Heart right ventricle (tissue), 16 donors: ENCODE results near the gene CANT1. TPM values are rescaled to one million over a fixed set of nuclear protein-coding genes. Genes with fewer than 3 reads are reported as not detected.
A peak's percentile ranks its signal among the peaks of the same experiment; 100 is the strongest.

ENCODE experiments used
- ATAC-seq, 8 donors: fragments of 200-7000 bp; cut with Tn5 transposase; one replicate each; pipeline ENCODE4 v1.9.1; 2020; ENCODE audit warnings: mild to moderate bottlenecking in 8 of 8, moderate library complexity in 8 of 8, moderate number of reproducible peaks in 1 of 8
- DNase-seq, 2 donors: peaks; one replicate each; pipeline ENCODE4 v3.0.0-alpha.2; 2020
- H3K27ac ChIP-seq, 10 donors: fragments of 200-600 bp; sonication (generic) in 2 of 10; one replicate each; pipeline versions ENCODE4 v1.5.0 to v1.8.0; 2020 to 2022; ENCODE audit warnings: mild to moderate bottlenecking in 3 of 10
- H3K27me3 ChIP-seq, 7 donors: fragments of 200-600 bp; one replicate each; pipeline ENCODE4 v1.8.0; 2021 to 2022; ENCODE audit warnings: mild to moderate bottlenecking in 2 of 7
- H3K36me3 ChIP-seq, 9 donors: fragments of 200-600 bp; sonication (generic) in 1 of 9; one replicate each; pipeline versions ENCODE4 v1.5.0 to v1.8.0; 2020 to 2022; ENCODE audit warnings: mild to moderate bottlenecking in 2 of 9
- H3K4me1 ChIP-seq, 9 donors: fragments of 200-600 bp; sonication (generic) in 1 of 9; one replicate each; pipeline versions ENCODE4 v1.5.0 to v1.8.0; 2020 to 2022; ENCODE audit warnings: mild to moderate bottlenecking in 4 of 9
- H3K4me3 ChIP-seq, 10 donors: fragments of 200-600 bp; sonication (generic) in 2 of 10; one replicate each; pipeline versions ENCODE4 v1.5.0 to v1.8.0; 2020 to 2022; ENCODE audit warnings: mild to moderate bottlenecking in 7 of 10, moderate library complexity in 2 of 10
- H3K9me3 ChIP-seq, 11 donors: fragments of 200-600 bp in 10 of 11; sonication (generic) in 2 of 11; one replicate each; pipeline versions ENCODE4 v1.5.0 to v1.8.0; 2013 to 2022; ENCODE audit warnings: mild to moderate bottlenecking in 2 of 11, control low read depth in 1 of 11, moderate library complexity in 1 of 11
- WGBS, 2 donors: extraction: QIAGEN DNeasy Blood & Tissue Kit; methylation state at CpG; one replicate each; pipeline ENCODE4 v1.1.7; 2013; ENCODE audit warnings: inconsistent platforms in 1 of 2; 5-methylcytosine and 5-hydroxymethylcytosine counted together
- intact Hi-C, 10 donors: fragments of 100-400 bp; cut with DNase I; formaldehyde crosslinking; loops; one replicate each; pipeline versions ENCODE4 v1.11.1 to v1.14.2; 2022
- polyA plus RNA-seq, 2 donors: library from polyadenylated mRNA; stranded (reverse); fragments of 200-250 nt; gene quantifications; one replicate each; pipeline ENCODE4 v1.2.3, GENCODE V29; 2013
- total RNA-seq, 10 donors: library from RNA; stranded (reverse); fragmentation: NEBNext Ultra II Directional in 3 of 10; extraction: Animal tissue kit (Norgen Biotek cat#: 25700) in 3 of 10; gene quantifications; one replicate each; pipeline versions ENCODE4 v1.2.1 to v1.2.4, GENCODE V29; 2021 to 2023
- TF ChIP-seq, protein P1 (sequence below), 9 donors: fragments of 200-600 bp; sonication (generic) in 2 of 9; IDR thresholded peaks; one replicate each; pipeline versions ENCODE4 v1.5.0 to v1.8.0; 2021 to 2022; ENCODE audit warnings: antibody characterized with exemption in 9 of 9, mild to moderate bottlenecking in 5 of 9, moderate library complexity in 1 of 9
- donor health status: Arrhythmogenic right ventricular cardiomyopathy.
- donor health status: ischemic (EF 13 %, LVEDD 7.1; RV severe dilation, severe dysfunction).
- donor health status: healthy with polysubstance abuse.
- donor health status: DM: no; HTN: yes; CAD: no.
- donor health status: DM: no; HTN: no; CAD: no.
- donor health status: ischemic (EF 25% LVEDD 6.9; RV normal size, moderate dysfunction).
- donor health status: ischemic (EF 25% LVEDD 5.7; RV mildly dilated, moderate dysfunction).
- donor health status: healthy.
- donor health status: DM: yes; HTN: yes; CAD: no.
- donor health status: Ischemic cardiomyopathy.
- donor health status: ischemic (EF 35%, LVEDD 5.7; RV mildly dilated, moderate dysfunction).
- donor health status: nonischemic (EF 11% LVEDD 7.7; RV severe dilation, severe dysfunction).
- donor health status: DM: yes; HTN: yes; CAD: no.
- donor health status: PGD.
- donor health status: ischemic (EF 29% LVEDD 5.4; RV normal size, mild dysfunction).
- donor health status: nonischemic (EF 23%, LVEDD 6.1; RV moderate dilation, normal function).

CANT1 gene
- total and polyA plus RNA-seq, 12 donors: 4.1 to 33.4 (median 23.8) TPM

DNA sequence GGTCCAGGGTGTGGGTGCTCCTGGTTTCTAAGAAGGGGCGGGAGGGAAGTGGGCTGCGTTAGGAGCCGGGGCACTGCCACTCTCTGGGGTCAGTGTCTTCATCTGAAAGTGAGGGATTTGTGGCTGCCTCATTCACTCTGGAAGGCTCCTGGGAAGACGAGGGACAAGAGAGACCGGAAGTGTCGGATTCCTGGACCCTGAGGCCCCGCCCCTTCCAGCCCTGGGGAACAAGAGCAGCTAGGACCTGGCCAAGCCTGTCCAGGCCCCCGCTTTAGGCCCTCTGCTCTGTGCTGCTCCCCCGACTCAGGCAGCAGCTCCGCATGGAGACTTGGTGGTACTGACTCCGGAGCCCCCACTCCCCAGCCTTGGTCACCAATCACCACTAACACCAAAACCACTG is 36.4 kb downstream of the CANT1 start:
- ATAC-seq (no peak), DNase-seq (peak in 1 of 2 donors; percentile 55)
- 61 to 73% methylated on average over 11 of the region's 11 CpGs for WGBS, 2 donors
- intact Hi-C loops: loop anchor here in 8 of 10 donors (5.0 to 10.0 kb wide), 6 partner anchors 36 to 478 kb away; partner anchors contain the start of gene TIMP2 (in 1 of the 8)
- H3K9me3 ChIP-seq: no peaks in the 10 kb centered on the region
- peaks cover 0 to 59% (median 7%) of the 10 kb centered on the region in 9 donors for H3K36me3 ChIP-seq
- H3K4me3 ChIP-seq: no peak overlapping the region
- H3K27ac ChIP-seq: peak overlapping the region in 2 of 10 donors; percentile 21 to 46
- H3K4me1 ChIP-seq: peaks cover 13 to 73% (median 52%) of the 10 kb centered on the region in 9 donors
- TF ChIP-seq, protein P1, sequence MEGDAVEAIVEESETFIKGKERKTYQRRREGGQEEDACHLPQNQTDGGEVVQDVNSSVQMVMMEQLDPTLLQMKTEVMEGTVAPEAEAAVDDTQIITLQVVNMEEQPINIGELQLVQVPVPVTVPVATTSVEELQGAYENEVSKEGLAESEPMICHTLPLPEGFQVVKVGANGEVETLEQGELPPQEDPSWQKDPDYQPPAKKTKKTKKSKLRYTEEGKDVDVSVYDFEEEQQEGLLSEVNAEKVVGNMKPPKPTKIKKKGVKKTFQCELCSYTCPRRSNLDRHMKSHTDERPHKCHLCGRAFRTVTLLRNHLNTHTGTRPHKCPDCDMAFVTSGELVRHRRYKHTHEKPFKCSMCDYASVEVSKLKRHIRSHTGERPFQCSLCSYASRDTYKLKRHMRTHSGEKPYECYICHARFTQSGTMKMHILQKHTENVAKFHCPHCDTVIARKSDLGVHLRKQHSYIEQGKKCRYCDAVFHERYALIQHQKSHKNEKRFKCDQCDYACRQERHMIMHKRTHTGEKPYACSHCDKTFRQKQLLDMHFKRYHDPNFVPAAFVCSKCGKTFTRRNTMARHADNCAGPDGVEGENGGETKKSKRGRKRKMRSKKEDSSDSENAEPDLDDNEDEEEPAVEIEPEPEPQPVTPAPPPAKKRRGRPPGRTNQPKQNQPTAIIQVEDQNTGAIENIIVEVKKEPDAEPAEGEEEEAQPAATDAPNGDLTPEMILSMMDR (IDR thresholded peaks at IDR 0.05): no peak
- no peaks in the 10 kb centered on the region for H3K27me3 ChIP-seq

DNA sequence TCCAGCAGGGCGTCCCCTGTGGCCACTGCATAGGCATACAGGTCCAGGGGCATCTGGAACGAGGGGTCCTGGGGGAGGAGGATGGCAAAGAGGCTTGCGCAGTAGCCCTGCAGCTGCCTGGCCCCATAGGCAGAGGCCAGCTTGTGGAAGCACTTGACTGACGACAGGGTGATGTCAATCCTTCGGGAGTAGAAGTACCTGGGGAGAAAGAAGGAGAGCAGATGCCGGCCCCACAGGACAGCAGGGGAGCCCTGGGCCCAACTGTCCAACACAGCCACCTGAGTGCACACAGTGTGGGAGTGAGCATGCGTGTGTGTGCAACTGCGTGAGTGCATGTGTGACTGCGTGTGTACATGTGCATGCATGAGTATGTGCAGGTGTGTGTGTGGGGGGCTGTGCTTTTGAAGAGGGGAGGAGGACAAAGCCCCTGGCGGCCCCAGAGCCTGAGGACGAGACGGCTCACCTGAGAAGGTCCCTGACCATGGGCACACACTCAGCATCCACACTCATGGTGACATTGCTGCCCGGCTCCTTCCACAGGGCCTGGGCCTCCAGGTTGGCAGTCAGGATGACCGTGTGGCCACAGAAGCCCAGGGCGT is 37.0 kb downstream of the CANT1 start:
- H3K27ac ChIP-seq: peak overlapping the region in 1 of 10 donors; percentile 46
- no peaks in the 10 kb centered on the region for H3K9me3 ChIP-seq
- peaks cover 8 to 67% (median 46%) of the 10 kb centered on the region in 9 donors for H3K4me1 ChIP-seq
- TF ChIP-seq, protein P1 (IDR thresholded peaks at IDR 0.05): no peak
- WGBS, 2 donors: 85 to 90% methylated on average over 15 of the region's 15 CpGs
- intact Hi-C loops: loop anchor here in 8 of 10 donors (5.0 to 10.0 kb wide), 6 partner anchors 35 to 478 kb away; partner anchors contain the start of gene TIMP2 (in 1 of the 8)
- H3K4me3 ChIP-seq: no peak overlapping the region
- H3K27me3 ChIP-seq: no peaks in the 10 kb centered on the region
- peaks cover 0 to 65% (median 7%) of the 10 kb centered on the region in 9 donors for H3K36me3 ChIP-seq
- ATAC-seq (no peak), DNase-seq (no peak)

DNA sequence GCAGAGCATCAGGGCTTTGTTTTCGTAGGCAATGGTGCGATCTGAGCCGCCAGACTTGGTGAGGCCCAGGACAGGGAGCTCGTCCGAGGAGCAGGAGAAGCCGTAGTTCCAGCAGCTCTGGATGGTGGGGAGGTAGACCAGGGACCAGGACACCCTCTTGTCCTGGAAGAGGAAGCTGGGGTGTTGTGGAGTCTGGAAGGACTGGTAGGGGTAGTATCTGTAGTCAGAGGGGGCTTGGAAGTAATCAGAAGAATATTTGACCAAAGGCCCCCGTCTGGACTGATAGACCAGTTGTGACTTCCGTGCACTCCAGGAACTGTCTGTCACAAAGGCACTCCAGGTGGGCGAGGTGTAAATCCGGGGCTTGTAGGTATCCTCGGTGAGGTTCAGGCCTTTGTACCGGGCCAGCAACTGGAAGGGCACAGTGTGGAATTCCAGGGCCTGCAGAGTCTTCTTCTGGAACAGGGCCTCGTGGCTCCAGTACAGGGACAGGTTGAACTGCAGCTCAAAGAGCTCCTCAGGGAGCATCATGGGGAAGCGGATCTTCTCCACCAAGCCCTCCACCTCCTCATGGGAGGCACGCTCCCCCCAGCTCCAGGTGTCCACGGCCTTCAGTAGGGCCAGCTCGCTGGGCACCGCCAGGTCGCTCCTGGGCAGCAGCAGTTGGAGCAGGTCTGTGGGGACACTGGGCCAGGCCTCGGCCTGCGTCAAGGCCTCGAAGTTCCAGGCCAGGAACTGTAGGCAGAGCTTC is 37.6 kb downstream of the CANT1 start:
- TF ChIP-seq, protein P1 (IDR thresholded peaks at IDR 0.05): no peak
- Histone ChIP-seq H3K36me3 (peaks cover 0 to 70% (median 7%) of the 10 kb centered on the region in 9 donors), H3K27ac (peak overlapping the region in 8 of 10 donors; percentile 36 to 68 (median 56)), H3K27me3 (no peaks in the 10 kb centered on the region), H3K4me1 (peaks cover 6 to 60% (median 39%) of the 10 kb centered on the region in 9 donors), H3K9me3 (no peaks in the 10 kb centered on the region), H3K4me3 (peak overlapping the region in 1 of 10 donors; percentile 19)
- peak in 1 of 8 donors; percentile 2 for ATAC-seq
- WGBS, 2 donors: 79 to 81% methylated on average over 22 of the region's 22 CpGs
- DNase-seq: no peak
- intact Hi-C loops: loop anchor here in 9 of 10 donors (1.0 to 10.0 kb wide), 10 partner anchors 35 to 477 kb away; partner anchors contain the start of gene TIMP2 (in 1 of the 9)
